ENCODE measurements around the gene SMIM35. TPM values are rescaled to one million over a fixed set of nuclear protein-coding genes. Genes with fewer than 3 reads are reported as not detected.

SMIM35 gene
- polyA plus RNA-seq, 4 donors: 0.08 to 0.29 (median 0.13) TPM

- no peak for DNase-seq (ENCODE audit: low read depth in 4 of 4, low spot score in 3 of 4)
Measured at GRCh38 chr11:118046051-118046963, 40.5 kb downstream of the SMIM35 start.

- no peak for DNase-seq (ENCODE audit: low read depth in 4 of 4, low spot score in 3 of 4)
Measured at GRCh38 chr11:118045191-118045590, 41.6 kb downstream of the SMIM35 start.

- no peak for DNase-seq (ENCODE audit: low read depth in 4 of 4, low spot score in 3 of 4)
Measured at GRCh38 chr11:118042796-118043195, 44.0 kb downstream of the SMIM35 start.

GRCh38 chr11:118042141-118042540 lies 44.6 kb downstream of the SMIM35 start:
- no peak for DNase-seq (ENCODE audit: low read depth in 4 of 4, low spot score in 3 of 4)

- DNase-seq (ENCODE audit: low read depth in 4 of 4, low spot score in 3 of 4): no peak
Measured at GRCh38 chr11:118033443-118033842, 53.3 kb downstream of the SMIM35 start.

- DNase-seq (ENCODE audit: low read depth in 4 of 4, low spot score in 3 of 4): no peak
Measured at GRCh38 chr11:118028626-118029025, 58.1 kb downstream of the SMIM35 start.

GRCh38 chr11:118027694-118028093 lies 59.1 kb downstream of the SMIM35 start:
- DNase-seq (ENCODE audit: low read depth in 4 of 4, low spot score in 3 of 4): no peak

GRCh38 chr11:118021146-118021545 lies 65.6 kb downstream of the SMIM35 start:
- DNase-seq (ENCODE audit: low read depth in 4 of 4, low spot score in 3 of 4): no peak

- no peak for DNase-seq (ENCODE audit: low read depth in 4 of 4, low spot score in 3 of 4)
Measured at GRCh38 chr11:118018401-118018800, 68.4 kb downstream of the SMIM35 start.

GRCh38 chr11:118017631-118018315 lies 69.0 kb downstream of the SMIM35 start:
- no peak for DNase-seq (ENCODE audit: low read depth in 4 of 4, low spot score in 3 of 4)

GRCh38 chr11:118017111-118017510 lies 69.7 kb downstream of the SMIM35 start:
- DNase-seq (ENCODE audit: low read depth in 4 of 4, low spot score in 3 of 4): no peak

GRCh38 chr11:118016104-118016503 lies 70.7 kb downstream of the SMIM35 start:
- no peak for DNase-seq (ENCODE audit: low read depth in 4 of 4, low spot score in 3 of 4)

GRCh38 chr11:118015385-118015841 lies 71.3 kb downstream of the SMIM35 start:
- DNase-seq (ENCODE audit: low read depth in 4 of 4, low spot score in 3 of 4): no peak

GRCh38 chr11:118014022-118014421 lies 72.7 kb downstream of the SMIM35 start:
- no peak for DNase-seq (ENCODE audit: low read depth in 4 of 4, low spot score in 3 of 4)

- DNase-seq (ENCODE audit: low read depth in 4 of 4, low spot score in 3 of 4): no peak
Measured at GRCh38 chr11:118012083-118012669, 74.6 kb downstream of the SMIM35 start.

GRCh38 chr11:118010738-118011461 lies 75.9 kb downstream of the SMIM35 start:
- no peak for DNase-seq (ENCODE audit: low read depth in 4 of 4, low spot score in 3 of 4)

- DNase-seq (ENCODE audit: low read depth in 4 of 4, low spot score in 3 of 4): no peak
Measured at GRCh38 chr11:118009864-118010737, 76.7 kb downstream of the SMIM35 start.

- DNase-seq (ENCODE audit: low read depth in 4 of 4, low spot score in 3 of 4): no peak
Measured at GRCh38 chr11:118008271-118008911, 78.4 kb downstream of the SMIM35 start.

All from right renal pelvis (tissue), 4 donors.